Endodermal cell (in vitro differentiated cells): ENCODE data around the gene RTP3. TPM values are rescaled to one million over a fixed set of nuclear protein-coding genes. Genes with fewer than 3 reads are reported as not detected.
A peak's percentile ranks its signal among the peaks of the same experiment; 100 is the strongest.

Source experiments
- DNase-seq: peaks from one replicate; pipeline ENCODE4 v3.0.0-alpha.2; 2017
- H3K27ac ChIP-seq: 2 replicates; pipeline ENCODE4 v1.5.1; 2013; ENCODE audit warnings: mild to moderate bottlenecking, low read depth, low read length, moderate library complexity
- H3K27me3 ChIP-seq: 2 replicates; pipeline ENCODE4 v1.6.1; 2013; ENCODE audit warnings: mild to moderate bottlenecking, low read length, moderate library complexity; ENCODE audit not compliant: insufficient read depth, control insufficient read depth, poor library complexity, severe bottlenecking
- H3K36me3 ChIP-seq: 2 replicates; pipeline ENCODE4 v1.7.0; 2013; ENCODE audit warnings: mild to moderate bottlenecking, low read length, moderate library complexity; ENCODE audit not compliant: control insufficient read depth, insufficient read depth
- H3K4me1 ChIP-seq: one replicate; pipeline ENCODE4 v1.7.0; 2013; ENCODE audit warnings: low read length; ENCODE audit not compliant: control insufficient read depth, insufficient read depth
- H3K4me3 ChIP-seq: 2 replicates; pipeline ENCODE4 v1.5.1; 2013; ENCODE audit warnings: mild to moderate bottlenecking, low read length, moderate library complexity
- H3K9ac ChIP-seq: 2 replicates; pipeline ENCODE4 v1.6.1; 2013; ENCODE audit warnings: mild to moderate bottlenecking, low read length, moderate library complexity; ENCODE audit not compliant: poor library complexity, severe bottlenecking; ENCODE audit errors: extremely low read depth
- H3K9me3 ChIP-seq: 2 replicates; pipeline ENCODE4 v1.6.1; 2013; ENCODE audit warnings: mild to moderate bottlenecking, low read length, moderate library complexity; ENCODE audit not compliant: control insufficient read depth
- H3K27ac Mint-ChIP-seq: 2 replicates; pipeline ENCODE4 v1.8.0; 2020; ENCODE audit warnings: mixed read lengths
- H3K27me3 Mint-ChIP-seq: 2 replicates; pipeline ENCODE4 v1.8.0; 2021; ENCODE audit warnings: mild to moderate bottlenecking, mixed read lengths; ENCODE audit not compliant: insufficient read depth
- H3K36me3 Mint-ChIP-seq: 2 replicates; pipeline ENCODE4 v1.8.0; 2020; ENCODE audit warnings: low read depth, mixed read lengths
- H3K4me1 Mint-ChIP-seq: 2 replicates; pipeline ENCODE4 v1.8.0; 2020; ENCODE audit warnings: mixed read lengths
- H3K4me3 Mint-ChIP-seq: 2 replicates; pipeline ENCODE4 v1.8.0; 2020; ENCODE audit warnings: mild to moderate bottlenecking, moderate library complexity, mixed read lengths
- H3K9me3 Mint-ChIP-seq: 2 replicates; pipeline ENCODE4 v1.8.0; 2020; ENCODE audit warnings: mild to moderate bottlenecking, mixed read lengths
- CTCF ChIP-seq: fragments of 200-600 bp; sonication (generic); conservative IDR thresholded peaks from 2 replicates; pipeline ENCODE4 v1.5.0; 2021; ENCODE audit warnings: antibody characterized with exemption, mild to moderate bottlenecking
- WGBS, 2 experiments: methylation state at CpG; one replicate each; pipeline versions ENCODE4 v1.1.5 to v1.1.7; 2013; ENCODE audit warnings: missing lambda C conversion rate in 2 of 2, mixed read lengths in 1 of 2; ENCODE audit not compliant: insufficient coverage in 1 of 2, insufficient read length in 1 of 2; 5-methylcytosine and 5-hydroxymethylcytosine counted together
- total RNA-seq, 2 donors: library from RNA; stranded (reverse); fragmentation: NEBNext Ultra II Directional in 1 of 2; extraction: Animal tissue kit (Norgen Biotek cat#: 25700) in 1 of 2; gene quantifications; 2 replicates in 1 of 2; 3 replicates in 1 of 2; pipeline ENCODE4 v1.2.1, GENCODE V29; 2021

Gene RTP3
- total RNA-seq, 2 donors from 2014 or later, result not detected

GRCh38 chr3:46541835-46542234 lies 44.1 kb downstream of the RTP3 start:
- Histone ChIP-seq H3K36me3 (peaks cover 56% of the 10 kb centered on the region), H3K4me3 (no peak overlapping the region), H3K4me1 (no peaks in the 10 kb centered on the region), H3K27me3 (no peaks in the 10 kb centered on the region), H3K9ac (no peak overlapping the region), H3K27ac (no peak overlapping the region), H3K9me3 (no peaks in the 10 kb centered on the region)
- peaks cover 27% of the 10 kb centered on the region for H3K4me1 Mint-ChIP-seq
- 94 to 100% methylated on average over 1 of the region's 1 CpG for WGBS, 2 experiments
- no peaks in the 10 kb centered on the region for H3K9me3 Mint-ChIP-seq
- H3K27ac Mint-ChIP-seq, result no peak overlapping the region
- DNase-seq, result no peak
- peaks cover 55% of the 10 kb centered on the region for H3K36me3 Mint-ChIP-seq
- no peak for TF ChIP-seq CTCF
- H3K27me3 Mint-ChIP-seq, result no peaks in the 10 kb centered on the region
- no peak overlapping the region for H3K4me3 Mint-ChIP-seq

- peaks cover 51% of the 10 kb centered on the region for H3K36me3 ChIP-seq
- peak overlapping the region; percentile 79 for H3K27ac Mint-ChIP-seq
- no peak for DNase-seq
- H3K36me3 Mint-ChIP-seq, result peaks cover 52% of the 10 kb centered on the region
- H3K27me3 Mint-ChIP-seq, result no peaks in the 10 kb centered on the region
- H3K9ac ChIP-seq, result no peak overlapping the region
- no peak overlapping the region for H3K4me3 ChIP-seq
- no peak overlapping the region for H3K4me3 Mint-ChIP-seq
- WGBS, 2 experiments, result 83 to 90% methylated on average over 1 to 2 of the region's 2 CpGs
- peaks cover 29% of the 10 kb centered on the region for H3K4me1 Mint-ChIP-seq
- H3K27me3 ChIP-seq, result no peaks in the 10 kb centered on the region
- H3K4me1 ChIP-seq, result no peaks in the 10 kb centered on the region
- TF ChIP-seq CTCF, result no peak
- H3K9me3 ChIP-seq, result no peaks in the 10 kb centered on the region
- H3K27ac ChIP-seq, result no peak overlapping the region
- no peaks in the 10 kb centered on the region for H3K9me3 Mint-ChIP-seq
Measured at GRCh38 chr3:46542344-46542743, 44.6 kb downstream of the RTP3 start.

- H3K9me3 ChIP-seq, result no peaks in the 10 kb centered on the region
- H3K4me1 ChIP-seq, result no peaks in the 10 kb centered on the region
- H3K36me3 ChIP-seq, result peaks cover 48% of the 10 kb centered on the region
- H3K27ac ChIP-seq, result no peak overlapping the region
- no peak for DNase-seq
- Mint-ChIP-seq H3K27me3 (no peaks in the 10 kb centered on the region), H3K36me3 (peaks cover 51% of the 10 kb centered on the region), H3K27ac (peak overlapping the region; percentile 79), H3K4me1 (peaks cover 29% of the 10 kb centered on the region), H3K4me3 (no peak overlapping the region), H3K9me3 (peaks cover 2% of the 10 kb centered on the region)
- no peak for TF ChIP-seq CTCF
- no peak overlapping the region for H3K9ac ChIP-seq
- 94 to 96% methylated on average over 5 of the region's 5 CpGs for WGBS, 2 experiments
- no peak overlapping the region for H3K4me3 ChIP-seq
- no peaks in the 10 kb centered on the region for H3K27me3 ChIP-seq
Measured at GRCh38 chr3:46542801-46543201, 45.0 kb downstream of the RTP3 start.
